ENCODE results near the gene LRRC57. TPM values are rescaled to one million over a fixed set of nuclear protein-coding genes. Genes with fewer than 3 reads are reported as not detected.
"Not testable (repeated sequence)": the region's sequence is repeated elsewhere in the genome, so short reads cannot be mapped to it uniquely, and the experiment has no call there.

Gene LRRC57
- polyA plus RNA-seq, 4 donors: 7.6 to 22.6 (median 13.3) TPM

DNA sequence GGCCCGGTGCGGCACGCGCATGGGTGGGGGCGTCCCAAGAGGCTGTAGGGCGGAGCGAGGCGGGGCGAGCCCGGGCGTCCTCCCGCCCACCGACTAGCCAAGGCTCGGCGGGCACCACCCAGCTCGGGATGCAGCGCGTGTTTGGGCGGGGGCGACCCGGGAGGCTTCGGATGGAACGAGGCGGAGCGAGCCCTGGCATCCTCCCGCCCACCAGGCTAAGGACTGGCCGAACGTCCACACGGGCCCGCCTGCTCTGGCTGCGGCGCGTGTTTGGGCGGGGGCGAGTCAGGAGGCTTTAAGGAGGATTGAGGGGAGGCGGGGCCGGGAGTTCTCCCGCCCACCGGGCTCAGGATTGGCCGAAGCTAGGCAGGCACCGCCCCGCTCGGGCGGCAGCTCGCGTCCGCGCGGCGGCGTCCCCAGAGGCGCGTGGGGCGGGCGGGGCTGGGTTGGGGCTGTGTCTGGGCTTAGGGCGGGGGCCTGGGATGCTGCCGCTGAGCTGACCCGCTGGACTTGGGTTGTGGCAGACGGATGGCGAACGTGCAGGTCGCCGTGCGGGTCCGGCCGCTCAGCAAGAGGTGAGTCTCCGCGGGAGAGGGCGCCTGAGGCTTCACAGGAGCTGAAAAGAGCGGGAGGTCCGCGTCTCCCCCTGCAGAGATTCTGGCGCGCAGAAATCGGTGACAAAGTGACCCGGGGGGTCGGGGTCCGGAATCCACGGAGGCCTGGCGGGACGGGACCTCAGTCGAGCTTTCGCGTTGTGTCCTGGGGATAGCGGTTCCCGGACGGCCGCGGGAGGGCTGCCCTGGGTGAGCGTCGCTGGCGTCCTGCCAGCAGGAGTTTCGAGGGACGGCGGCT, 26.8 kb upstream of the LRRC57 start, which contains the start of gene STARD9:
STARD9 (plus strand) TSS at position 419 of the 852 bp plus-strand sequence; CDS start at position 529, 110 bp downstream.
- FAIRE-seq: no peak

DNA sequence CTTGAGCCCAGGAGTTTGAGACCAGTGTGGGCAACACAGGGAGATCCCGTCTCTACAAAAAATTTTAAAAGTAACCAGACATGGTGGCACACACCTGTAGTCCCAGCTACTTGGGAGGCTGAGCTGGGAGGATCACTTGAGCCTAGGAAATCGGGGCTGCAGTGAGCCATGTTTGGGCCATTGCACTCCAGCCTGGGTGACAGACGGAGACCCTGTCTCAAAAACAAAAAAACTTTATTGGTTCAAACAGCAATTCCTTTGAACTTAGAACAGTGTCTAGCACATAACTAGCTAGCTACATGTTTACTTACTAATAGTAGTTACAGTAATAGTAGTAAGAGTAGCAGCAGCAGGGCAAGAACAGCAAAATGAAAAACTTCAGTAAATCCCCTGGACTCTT, 10.1 kb upstream of the LRRC57 start:
- Histone ChIP-seq H3K36me3 (ENCODE audit: control insufficient read depth in 3 of 3, insufficient read depth in 2 of 3, low read depth in 1 of 3, low read length in 3 of 3) (peaks cover 0 to 29% (median 5%) of the 10 kb centered on the region in 3 donors), H3K27me3 (ENCODE audit: control insufficient read depth in 3 of 3, insufficient read depth in 3 of 3, low read length in 3 of 3) (no peaks in the 10 kb centered on the region), H3K4me1 (ENCODE audit: control insufficient read depth in 3 of 3, insufficient read depth in 2 of 3, low read depth in 1 of 3, low read length in 2 of 3) (no peaks in the 10 kb centered on the region), H3K9me3 (ENCODE audit: control insufficient read depth in 2 of 2, insufficient read depth in 1 of 2, low read depth in 1 of 2, low read length in 1 of 2) (no peaks in the 10 kb centered on the region), H3K4me3 (ENCODE audit: low read depth in 1 of 3, low read length in 3 of 3) (no peak overlapping the region), H3K27ac (ENCODE audit: low read depth in 1 of 3, low read length in 2 of 3) (no peak overlapping the region)
- FAIRE-seq (no peak), DNase-seq (no peak)
- WGBS, 3 donors: 93 to 100% (median 97%) methylated on average over 3 of the region's 3 CpGs

More for the DNA sequence above, 26.8 kb upstream of the LRRC57 start, which contains the start of gene STARD9:
- peak within 1 kb of the TSS; percentile 26 to 91 (median 67) for H3K27ac ChIP-seq (ENCODE audit: low read depth in 1 of 3, low read length in 2 of 3)
- no peaks in the 10 kb centered on the region for H3K9me3 ChIP-seq (ENCODE audit: control insufficient read depth in 2 of 2, insufficient read depth in 1 of 2, low read depth in 1 of 2, low read length in 1 of 2)
- peak; percentile 98 to 99 for DNase-seq
- WGBS, 3 donors: 0 to 1% (median 1%) methylated on average over 80 to 95 of the region's 95 CpGs
- H3K4me1 ChIP-seq (ENCODE audit: control insufficient read depth in 3 of 3, insufficient read depth in 2 of 3, low read depth in 1 of 3, low read length in 2 of 3): peaks cover 0 to 8% (median 6%) of the 10 kb centered on the region in 3 donors
- H3K36me3 ChIP-seq (ENCODE audit: control insufficient read depth in 3 of 3, insufficient read depth in 2 of 3, low read depth in 1 of 3, low read length in 3 of 3): no peaks in the 10 kb centered on the region
- H3K27me3 ChIP-seq (ENCODE audit: control insufficient read depth in 3 of 3, insufficient read depth in 3 of 3, low read length in 3 of 3): peaks cover 0 to 28% (median 0%) of the 10 kb centered on the region in 3 donors
- H3K4me3 ChIP-seq (ENCODE audit: low read depth in 1 of 3, low read length in 3 of 3): peak within 1 kb of the TSS; percentile 58 to 71 (median 60)

DNA sequence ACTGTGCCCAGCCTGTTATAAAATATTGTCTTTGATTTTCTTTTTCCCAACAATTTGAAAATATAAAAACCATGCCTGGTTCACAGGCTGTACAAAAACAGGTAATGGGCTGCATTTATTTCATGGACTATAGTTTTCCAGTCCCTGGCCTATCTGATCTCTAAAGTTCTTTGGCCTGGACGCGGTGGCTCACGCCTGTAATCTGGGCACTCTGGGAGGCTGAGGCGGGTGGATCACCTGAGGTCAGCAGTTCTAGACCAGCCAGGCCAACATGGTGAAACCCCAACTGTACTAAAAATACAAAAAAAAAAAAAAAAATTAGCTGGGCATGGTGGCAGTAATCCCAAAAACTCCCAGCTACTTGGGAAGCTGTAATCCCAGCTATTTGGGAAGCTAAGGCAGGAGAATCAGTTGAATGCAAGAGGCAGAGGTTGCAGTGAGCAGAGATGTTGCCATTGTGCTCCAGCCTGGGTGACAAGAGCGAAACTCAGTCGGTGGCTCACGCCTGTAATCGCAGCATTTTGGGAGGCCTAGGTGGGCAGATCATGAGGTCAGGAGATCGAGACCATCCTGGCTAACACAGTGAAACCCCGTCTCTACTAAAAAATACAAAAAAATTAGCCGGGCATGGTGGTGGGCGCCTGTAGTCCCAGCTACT, 8.1 kb upstream of the LRRC57 start:
- FAIRE-seq: not testable (repeated sequence)
- 96% methylated on average over 9 to 10 of the region's 12 CpGs for WGBS, 3 donors

DNA sequence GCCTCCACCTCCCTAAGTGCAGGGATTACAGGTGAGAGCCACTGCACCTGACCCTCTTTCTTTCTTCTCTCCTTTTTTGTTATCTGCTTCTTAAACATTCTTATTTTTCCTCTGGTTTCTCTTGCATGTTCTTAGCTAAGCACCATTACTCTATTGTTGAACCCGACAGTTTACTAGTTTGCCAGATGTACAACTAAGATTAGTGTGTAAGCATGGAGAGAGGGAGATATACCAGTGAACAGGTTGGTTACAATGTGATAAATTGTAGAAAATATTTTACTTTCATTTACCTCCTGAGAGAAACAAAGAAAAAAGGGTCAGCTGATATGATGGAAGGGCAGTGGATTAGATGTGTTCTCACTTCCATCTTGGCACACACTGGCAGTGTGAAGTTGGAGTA, 5.0 kb upstream of the LRRC57 start:
- FAIRE-seq: no peak
- WGBS, 3 donors: 91 to 94% (median 91%) methylated on average over 1 of the region's 1 CpG

More for the DNA sequence above, 8.1 kb upstream of the LRRC57 start:
- not testable (repeated sequence) for H3K27me3 ChIP-seq (ENCODE audit: control insufficient read depth in 3 of 3, insufficient read depth in 3 of 3, low read length in 3 of 3); H3K4me3 ChIP-seq (ENCODE audit: low read depth in 1 of 3, low read length in 3 of 3); H3K4me1 ChIP-seq (ENCODE audit: control insufficient read depth in 3 of 3, insufficient read depth in 2 of 3, low read depth in 1 of 3, low read length in 2 of 3); DNase-seq; H3K27ac ChIP-seq (ENCODE audit: low read depth in 1 of 3, low read length in 2 of 3); H3K9me3 ChIP-seq (ENCODE audit: control insufficient read depth in 2 of 2, insufficient read depth in 1 of 2, low read depth in 1 of 2, low read length in 1 of 2)
- H3K36me3 ChIP-seq (ENCODE audit: control insufficient read depth in 3 of 3, insufficient read depth in 2 of 3, low read depth in 1 of 3, low read length in 3 of 3): peaks cover 0 to 15% (median 4%) of the 10 kb centered on the region in 3 donors

DNA sequence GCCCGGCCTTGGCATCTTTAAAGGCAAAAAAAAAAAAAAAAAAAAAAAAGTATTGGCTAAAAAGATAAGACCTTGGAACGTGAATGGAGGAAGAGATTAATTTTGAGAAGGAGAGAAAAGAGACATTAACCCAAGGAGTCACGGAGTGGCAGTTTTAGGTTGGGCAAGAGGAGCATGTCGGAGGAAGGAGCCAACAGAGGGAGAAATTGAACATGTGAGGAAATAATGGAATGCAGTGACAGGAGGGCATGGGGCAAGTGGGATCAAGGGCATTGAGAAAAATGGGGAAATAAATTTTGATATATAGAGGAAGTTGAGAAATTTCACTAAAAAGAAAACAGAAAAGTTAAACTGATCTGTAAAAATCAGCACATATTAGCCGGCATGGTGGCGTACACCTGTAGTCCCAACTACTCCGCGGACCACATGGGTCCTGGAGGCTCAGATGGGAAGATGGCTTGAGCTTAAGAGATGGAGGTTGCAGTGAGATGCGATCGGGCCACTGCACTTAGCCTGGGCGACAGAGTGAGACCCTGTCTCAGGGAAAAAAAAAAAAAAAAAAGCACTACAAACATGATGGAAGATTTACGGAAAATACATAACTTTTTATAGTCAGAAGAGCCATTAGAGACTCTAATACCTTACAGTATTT, 1.3 kb upstream of the LRRC57 start:
- H3K4me1 ChIP-seq (ENCODE audit: control insufficient read depth in 3 of 3, insufficient read depth in 2 of 3, low read depth in 1 of 3, low read length in 2 of 3): peaks cover 4 to 13% (median 5%) of the 10 kb centered on the region in 3 donors
- peak; percentile 6 to 9 for DNase-seq
- H3K27ac ChIP-seq (ENCODE audit: low read depth in 1 of 3, low read length in 2 of 3): no peak overlapping the region
- H3K9me3 ChIP-seq (ENCODE audit: control insufficient read depth in 2 of 2, insufficient read depth in 1 of 2, low read depth in 1 of 2, low read length in 1 of 2): no peaks in the 10 kb centered on the region
- H3K36me3 ChIP-seq (ENCODE audit: control insufficient read depth in 3 of 3, insufficient read depth in 2 of 3, low read depth in 1 of 3, low read length in 3 of 3): peaks cover 0 to 2% (median 1%) of the 10 kb centered on the region in 3 donors
- 67 to 71% (median 67%) methylated on average over 12 of the region's 12 CpGs for WGBS, 3 donors
- H3K27me3 ChIP-seq (ENCODE audit: control insufficient read depth in 3 of 3, insufficient read depth in 3 of 3, low read length in 3 of 3): no peaks in the 10 kb centered on the region
- peak overlapping the region in 2 of 3 donors; percentile 73 to 96 for H3K4me3 ChIP-seq (ENCODE audit: low read depth in 1 of 3, low read length in 3 of 3)
- FAIRE-seq: no peak

More for the DNA sequence above, 5.0 kb upstream of the LRRC57 start:
- Histone ChIP-seq H3K27ac (ENCODE audit: low read depth in 1 of 3, low read length in 2 of 3) (no peak overlapping the region), H3K27me3 (ENCODE audit: control insufficient read depth in 3 of 3, insufficient read depth in 3 of 3, low read length in 3 of 3) (no peaks in the 10 kb centered on the region), H3K4me1 (ENCODE audit: control insufficient read depth in 3 of 3, insufficient read depth in 2 of 3, low read depth in 1 of 3, low read length in 2 of 3) (peaks cover 0 to 4% (median 0%) of the 10 kb centered on the region in 3 donors), H3K36me3 (ENCODE audit: control insufficient read depth in 3 of 3, insufficient read depth in 2 of 3, low read depth in 1 of 3, low read length in 3 of 3) (peaks cover 0 to 2% (median 1%) of the 10 kb centered on the region in 3 donors), H3K9me3 (ENCODE audit: control insufficient read depth in 2 of 2, insufficient read depth in 1 of 2, low read depth in 1 of 2, low read length in 1 of 2) (no peaks in the 10 kb centered on the region), H3K4me3 (ENCODE audit: low read depth in 1 of 3, low read length in 3 of 3) (no peak overlapping the region)
- DNase-seq: no peak

DNA sequence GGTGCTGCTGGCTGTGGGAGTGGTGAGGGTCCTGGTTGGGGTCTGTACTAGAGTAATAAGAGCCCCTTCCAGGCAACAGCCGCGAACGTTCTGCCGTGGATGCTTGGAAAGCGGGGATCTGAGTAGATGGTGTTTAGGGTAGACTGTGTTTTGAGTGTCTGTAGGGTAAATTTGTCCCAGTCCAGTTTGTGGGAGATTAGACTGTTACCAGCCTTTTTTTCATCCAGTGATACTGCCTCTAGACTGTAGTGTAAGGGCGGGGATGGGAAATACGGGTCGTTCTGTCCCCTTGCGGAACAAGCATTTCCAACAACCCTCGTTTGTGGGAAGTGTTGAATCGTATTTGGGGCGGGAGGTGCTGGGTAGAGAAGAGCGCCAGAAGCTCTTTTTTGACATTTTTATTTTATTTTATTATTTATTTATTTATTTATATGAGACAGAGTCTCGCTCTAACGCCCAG, 469 bp upstream of the LRRC57 start:
- Histone ChIP-seq H3K4me3 (ENCODE audit: low read depth in 1 of 3, low read length in 3 of 3) (peak overlapping the region; percentile 73 to 96 (median 88)), H3K27ac (ENCODE audit: low read depth in 1 of 3, low read length in 2 of 3) (peak overlapping the region; percentile 84 to 97 (median 97)), H3K4me1 (ENCODE audit: control insufficient read depth in 3 of 3, insufficient read depth in 2 of 3, low read depth in 1 of 3, low read length in 2 of 3) (peaks cover 4 to 13% (median 5%) of the 10 kb centered on the region in 3 donors), H3K9me3 (ENCODE audit: control insufficient read depth in 2 of 2, insufficient read depth in 1 of 2, low read depth in 1 of 2, low read length in 1 of 2) (no peaks in the 10 kb centered on the region), H3K36me3 (ENCODE audit: control insufficient read depth in 3 of 3, insufficient read depth in 2 of 3, low read depth in 1 of 3, low read length in 3 of 3) (peaks cover 5 to 9% (median 7%) of the 10 kb centered on the region in 3 donors), H3K27me3 (ENCODE audit: control insufficient read depth in 3 of 3, insufficient read depth in 3 of 3, low read length in 3 of 3) (no peaks in the 10 kb centered on the region)
- DNase-seq: peak in 1 of 2 donors; percentile 31
- 0% methylated on average over 15 of the region's 15 CpGs for WGBS, 3 donors
- FAIRE-seq: no peak

DNA sequence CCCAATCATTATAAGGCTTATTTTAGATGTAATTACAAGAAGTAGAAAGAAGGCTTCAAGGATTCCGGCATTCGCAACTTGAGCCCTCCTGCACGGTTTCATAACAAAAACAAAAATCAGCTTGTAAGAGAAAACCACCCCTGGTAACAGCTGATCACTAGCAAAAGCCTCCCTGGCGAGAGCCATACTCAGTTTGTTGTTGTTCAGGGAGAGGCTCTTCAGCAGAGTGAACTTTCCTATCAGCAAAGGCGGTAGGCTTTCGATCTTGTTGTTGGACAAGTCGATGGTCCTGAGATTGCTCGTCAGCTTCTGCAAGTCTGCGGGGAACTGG, 710 bp downstream of the LRRC57 start:
- FAIRE-seq: no peak
- Histone ChIP-seq H3K4me3 (ENCODE audit: low read depth in 1 of 3, low read length in 3 of 3) (peak overlapping the region; percentile 73 to 96 (median 88)), H3K4me1 (ENCODE audit: control insufficient read depth in 3 of 3, insufficient read depth in 2 of 3, low read depth in 1 of 3, low read length in 2 of 3) (peaks cover 4 to 13% (median 5%) of the 10 kb centered on the region in 3 donors), H3K27ac (ENCODE audit: low read depth in 1 of 3, low read length in 2 of 3) (peak overlapping the region; percentile 84 to 97 (median 97)), H3K36me3 (ENCODE audit: control insufficient read depth in 3 of 3, insufficient read depth in 2 of 3, low read depth in 1 of 3, low read length in 3 of 3) (peaks cover 7 to 13% (median 12%) of the 10 kb centered on the region in 3 donors), H3K9me3 (ENCODE audit: control insufficient read depth in 2 of 2, insufficient read depth in 1 of 2, low read depth in 1 of 2, low read length in 1 of 2) (no peaks in the 10 kb centered on the region), H3K27me3 (ENCODE audit: control insufficient read depth in 3 of 3, insufficient read depth in 3 of 3, low read length in 3 of 3) (no peaks in the 10 kb centered on the region)
- 1 to 4% (median 2%) methylated on average over 9 of the region's 9 CpGs for WGBS, 3 donors
- DNase-seq: no peak

All from small intestine (tissue), 7 donors.